MM.1S (cell line): ENCODE data around the gene GHITM.

Experiments used
- DNase-seq: peaks from one replicate; pipeline ENCODE4 v3.0.0-alpha.2; 2015
- H2AFZ ChIP-seq: fragments of 300-600 bp; sonication (generic); 2 replicates; pipeline ENCODE4 v1.6.0; 2016; ENCODE audit warnings: antibody characterized with exemption, low read length
- H3F3A ChIP-seq: fragments of 300-600 bp; sonication (generic); 2 replicates; pipeline ENCODE4 v1.6.1; 2016; ENCODE audit warnings: mild to moderate bottlenecking, antibody characterized with exemption, low read length, moderate library complexity, mixed read lengths; ENCODE audit not compliant: insufficient read depth
- H3K27ac ChIP-seq: fragments of 300-600 bp; sonication (generic); 2 replicates; pipeline ENCODE4 v1.5.1; 2016; ENCODE audit warnings: mild to moderate bottlenecking, low read length
- H3K27me3 ChIP-seq: fragments of 300-600 bp; sonication (generic); replicated peaks from 2 replicates; pipeline ENCODE4 v1.6.0; 2016; ENCODE audit warnings: low read length; ENCODE audit not compliant: insufficient read depth
- H3K36me3 ChIP-seq: fragments of 300-600 bp; sonication (generic); replicated peaks from 2 replicates; pipeline ENCODE4 v1.6.1; 2016; ENCODE audit warnings: mild to moderate bottlenecking, low read length, mixed read lengths; ENCODE audit not compliant: insufficient read depth
- H3K4me1 ChIP-seq: fragments of 300-600 bp; sonication (generic); 2 replicates; pipeline ENCODE4 v1.6.1; 2016; ENCODE audit warnings: low read length, mixed read lengths
- H3K4me2 ChIP-seq: fragments of 300-600 bp; sonication (generic); 2 replicates; pipeline ENCODE4 v1.6.0; 2016; ENCODE audit warnings: low read depth, low read length
- H3K4me3 ChIP-seq: fragments of 300-600 bp; sonication (generic); 2 replicates; pipeline ENCODE4 v1.5.1; 2016; ENCODE audit warnings: low read length, mixed read lengths
- H3K79me2 ChIP-seq: fragments of 300-600 bp; sonication (generic); 2 replicates; pipeline ENCODE4 v1.6.1; 2016; ENCODE audit warnings: mixed run types, low read length, mixed read lengths
- H3K9ac ChIP-seq: fragments of 300-600 bp; sonication (generic); 2 replicates; pipeline ENCODE4 v1.6.1; 2016; ENCODE audit warnings: low read length, mixed read lengths
- H3K9me2 ChIP-seq: fragments of 300-600 bp; sonication (generic); replicated peaks from 2 replicates; pipeline ENCODE4 v1.6.1; 2016; ENCODE audit warnings: mild to moderate bottlenecking, low read length, mixed read lengths; ENCODE audit not compliant: insufficient read depth
- H3K9me3 ChIP-seq: fragments of 300-600 bp; sonication (generic); replicated peaks from 2 replicates; pipeline ENCODE4 v1.6.1; 2016; ENCODE audit warnings: mild to moderate bottlenecking, low read length, mixed read lengths; ENCODE audit not compliant: insufficient read depth
- H4K20me1 ChIP-seq: fragments of 300-600 bp; sonication (generic); 2 replicates; pipeline ENCODE4 v1.6.1; 2016; ENCODE audit warnings: mild to moderate bottlenecking, low read length, moderate library complexity, mixed read lengths; ENCODE audit not compliant: insufficient read depth
- EZH2 ChIP-seq: fragments of 300-600 bp; sonication (generic); optimal IDR thresholded peaks from 2 replicates; pipeline ENCODE3; 2017; ENCODE audit warnings: low read depth, mild to moderate bottlenecking, antibody characterized with exemption, low read length, mixed read lengths
- EZH2phosphoT487 ChIP-seq: fragments of 300-600 bp; sonication (generic); IDR thresholded peaks from 2 replicates; pipeline ENCODE4 v1.6.1; 2018; ENCODE audit warnings: antibody characterized with exemption, low read length
- TF ChIP-seq, protein P1 (sequence below): fragments of 300-600 bp; sonication (generic); IDR thresholded peaks from 2 replicates; pipeline ENCODE4 v1.5.1; 2016; ENCODE audit warnings: antibody characterized with exemption, low read length, mixed read lengths

The GHITM gene

DNA sequence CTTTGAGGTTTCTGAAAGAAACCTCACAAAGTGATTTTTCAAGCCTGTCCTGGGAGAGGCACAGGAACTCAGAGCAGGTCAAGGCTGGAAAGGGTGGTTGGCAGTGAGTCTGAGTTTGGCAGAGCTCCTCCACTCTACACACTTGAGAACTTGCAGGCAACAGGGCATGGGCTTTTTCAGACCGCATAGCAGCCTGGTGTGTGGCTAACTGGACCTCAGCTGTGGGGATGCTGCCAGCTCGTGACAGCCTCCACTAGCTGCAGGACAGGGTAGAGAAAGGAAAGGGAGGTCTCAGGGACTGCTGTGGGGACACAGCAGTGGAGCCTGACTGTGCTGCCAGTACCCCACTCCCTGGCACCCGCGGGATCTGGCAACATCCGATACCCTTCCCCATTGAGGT lies 57.6 kb downstream of the GHITM start:
- Histone ChIP-seq H3K9me2 (no peaks in the 10 kb centered on the region), H3K4me3 (no peak overlapping the region), H3K27me3 (no peaks in the 10 kb centered on the region), H3F3A (no peaks in the 10 kb centered on the region), H3K4me2 (no peak overlapping the region), H4K20me1 (no peaks in the 10 kb centered on the region), H3K9me3 (no peaks in the 10 kb centered on the region), H3K9ac (no peak overlapping the region), H3K79me2 (no peaks in the 10 kb centered on the region), H3K36me3 (no peaks in the 10 kb centered on the region), H3K4me1 (no peaks in the 10 kb centered on the region), H3K27ac (no peak overlapping the region), H2AFZ (no peak overlapping the region)
- no peak for DNase-seq
- TF ChIP-seq EZH2phosphoT487 (no peak), EZH2 (no peak)
- TF ChIP-seq, protein P1, sequence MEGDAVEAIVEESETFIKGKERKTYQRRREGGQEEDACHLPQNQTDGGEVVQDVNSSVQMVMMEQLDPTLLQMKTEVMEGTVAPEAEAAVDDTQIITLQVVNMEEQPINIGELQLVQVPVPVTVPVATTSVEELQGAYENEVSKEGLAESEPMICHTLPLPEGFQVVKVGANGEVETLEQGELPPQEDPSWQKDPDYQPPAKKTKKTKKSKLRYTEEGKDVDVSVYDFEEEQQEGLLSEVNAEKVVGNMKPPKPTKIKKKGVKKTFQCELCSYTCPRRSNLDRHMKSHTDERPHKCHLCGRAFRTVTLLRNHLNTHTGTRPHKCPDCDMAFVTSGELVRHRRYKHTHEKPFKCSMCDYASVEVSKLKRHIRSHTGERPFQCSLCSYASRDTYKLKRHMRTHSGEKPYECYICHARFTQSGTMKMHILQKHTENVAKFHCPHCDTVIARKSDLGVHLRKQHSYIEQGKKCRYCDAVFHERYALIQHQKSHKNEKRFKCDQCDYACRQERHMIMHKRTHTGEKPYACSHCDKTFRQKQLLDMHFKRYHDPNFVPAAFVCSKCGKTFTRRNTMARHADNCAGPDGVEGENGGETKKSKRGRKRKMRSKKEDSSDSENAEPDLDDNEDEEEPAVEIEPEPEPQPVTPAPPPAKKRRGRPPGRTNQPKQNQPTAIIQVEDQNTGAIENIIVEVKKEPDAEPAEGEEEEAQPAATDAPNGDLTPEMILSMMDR, result no peak

DNA sequence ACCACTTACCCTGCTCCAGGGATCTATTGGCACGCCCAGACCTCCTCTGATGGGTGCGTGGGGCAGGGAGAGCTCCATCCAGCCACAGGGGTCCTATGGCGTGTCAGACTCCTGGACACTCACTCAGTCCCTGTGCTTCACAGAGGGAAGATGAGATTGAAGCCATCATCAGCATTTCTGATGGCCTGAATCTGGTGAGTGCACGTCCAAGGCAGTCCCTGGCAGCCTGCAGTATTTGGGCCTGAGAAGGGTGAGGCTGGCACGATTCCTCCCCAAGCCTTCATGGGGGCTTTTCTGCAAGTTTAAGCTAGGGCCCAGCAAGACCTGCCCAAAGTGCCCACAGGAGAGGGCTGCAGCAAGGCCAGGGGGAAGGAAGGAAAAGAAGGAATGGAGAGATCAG lies 58.3 kb downstream of the GHITM start:
- no peak overlapping the region for H3K27ac ChIP-seq
- no peak overlapping the region for H3K4me3 ChIP-seq
- H3K4me1 ChIP-seq, result no peaks in the 10 kb centered on the region
- no peak for TF ChIP-seq EZH2
- TF ChIP-seq, protein P1, result no peak
- TF ChIP-seq EZH2phosphoT487, result no peak
- H3K36me3 ChIP-seq, result no peaks in the 10 kb centered on the region
- H4K20me1 ChIP-seq, result no peaks in the 10 kb centered on the region
- no peaks in the 10 kb centered on the region for H3K9me2 ChIP-seq
- DNase-seq, result no peak
- no peaks in the 10 kb centered on the region for H3K27me3 ChIP-seq
- no peak overlapping the region for H3K9ac ChIP-seq
- H3K79me2 ChIP-seq, result no peaks in the 10 kb centered on the region
- no peak overlapping the region for H3K4me2 ChIP-seq
- no peak overlapping the region for H2AFZ ChIP-seq
- no peaks in the 10 kb centered on the region for H3K9me3 ChIP-seq
- no peaks in the 10 kb centered on the region for H3F3A ChIP-seq

DNA sequence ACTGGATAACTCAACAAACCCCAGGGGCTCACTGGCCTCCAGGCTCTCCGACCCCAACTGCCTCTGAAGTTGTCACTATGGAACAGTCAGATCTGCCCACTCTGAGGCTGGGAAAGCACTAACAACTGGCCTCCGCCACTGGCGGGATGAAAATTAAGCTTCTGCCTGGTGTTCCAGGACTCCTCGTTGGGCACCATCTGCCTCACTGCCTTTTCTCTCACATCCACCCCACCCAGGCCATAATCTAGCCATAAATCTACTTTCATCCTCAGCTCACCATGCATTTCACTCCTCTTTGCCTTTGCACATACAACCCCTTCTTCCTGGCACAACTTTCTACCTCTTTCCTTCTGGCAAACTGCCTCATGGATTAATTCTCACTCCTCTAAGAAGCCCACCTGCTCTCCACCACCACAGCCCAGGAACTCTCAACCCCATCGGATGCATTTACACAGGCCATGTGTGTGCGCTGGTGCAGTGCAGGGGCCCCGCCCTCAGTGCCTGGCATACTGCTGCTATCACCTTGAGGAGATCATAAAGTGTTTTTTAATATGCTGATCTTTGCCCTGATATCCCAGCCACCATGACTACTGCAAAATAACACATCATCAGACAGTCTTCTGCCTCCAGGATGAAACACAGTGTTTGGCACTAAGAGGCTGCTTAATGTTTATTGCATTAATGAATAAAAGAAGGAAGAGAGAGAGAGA lies 59.1 kb downstream of the GHITM start:
- TF ChIP-seq EZH2phosphoT487 (no peak), EZH2 (no peak)
- TF ChIP-seq, protein P1, result no peak
- Histone ChIP-seq H3K9me3 (no peaks in the 10 kb centered on the region), H3K4me1 (no peaks in the 10 kb centered on the region), H3K9me2 (no peaks in the 10 kb centered on the region), H3K27ac (no peak overlapping the region), H3K9ac (no peak overlapping the region), H3F3A (no peaks in the 10 kb centered on the region), H2AFZ (no peak overlapping the region), H3K79me2 (no peaks in the 10 kb centered on the region), H3K4me3 (no peak overlapping the region), H3K36me3 (no peaks in the 10 kb centered on the region), H4K20me1 (no peaks in the 10 kb centered on the region), H3K27me3 (no peaks in the 10 kb centered on the region), H3K4me2 (no peak overlapping the region)
- DNase-seq, result no peak
